Astrocyte (in vitro differentiated cells and primary cell): ENCODE measurements around the gene CCDC86. TPM values are rescaled to one million over a fixed set of nuclear protein-coding genes. Genes with fewer than 3 reads are reported as not detected.

Experiments used
- DNase-seq: peaks from one replicate; pipeline ENCODE4 v3.0.0-alpha.2; 2010; ENCODE audit warnings: low read depth
- FAIRE-seq: peaks from 2 replicates; lab custom pipeline; 2011; peaks lifted over from hg19 to GRCh38; lab: Jason Lieb, UNC
- H2AFZ ChIP-seq: 2 replicates; pipeline ENCODE4 v1.6.0; 2012; ENCODE audit warnings: low read depth, low read length, inconsistent platforms
- H3K27ac ChIP-seq: 2 replicates; pipeline ENCODE4 v1.5.1; 2011; ENCODE audit warnings: low read depth, low read length, inconsistent platforms
- H3K27me3 ChIP-seq: 2 replicates; pipeline ENCODE4 v1.6.0; 2011; ENCODE audit warnings: low read length, inconsistent platforms; ENCODE audit not compliant: insufficient read depth
- H3K36me3 ChIP-seq: 2 replicates; pipeline ENCODE4 v1.5.1; 2011; ENCODE audit warnings: low read length, inconsistent platforms; ENCODE audit not compliant: insufficient read depth
- H3K4me1 ChIP-seq: 2 replicates; pipeline ENCODE4 v1.5.1; 2011; ENCODE audit warnings: low read length, inconsistent platforms; ENCODE audit not compliant: insufficient read depth
- H3K4me2 ChIP-seq: 2 replicates; pipeline ENCODE4 v1.6.0; 2012; ENCODE audit warnings: low read length, inconsistent platforms
- H3K4me3 ChIP-seq: 2 replicates; pipeline ENCODE4 v1.5.1; 2011; ENCODE audit warnings: low read depth, mild to moderate bottlenecking, low read length, inconsistent platforms; ENCODE audit not compliant: insufficient read depth
- H3K79me2 ChIP-seq: 2 replicates; pipeline ENCODE4 v1.6.0; 2012; ENCODE audit warnings: mild to moderate bottlenecking, low read length, inconsistent platforms; ENCODE audit not compliant: insufficient read depth
- H3K9ac ChIP-seq: 2 replicates; pipeline ENCODE4 v1.6.0; 2012; ENCODE audit warnings: mild to moderate bottlenecking, low read length, inconsistent platforms
- H3K9me3 ChIP-seq: 2 replicates; pipeline ENCODE4 v1.5.1; 2012; ENCODE audit warnings: low read depth, mild to moderate bottlenecking, low read length, inconsistent platforms; ENCODE audit not compliant: insufficient read depth
- H4K20me1 ChIP-seq: 2 replicates; pipeline ENCODE4 v1.6.0; 2012; ENCODE audit warnings: low read length, inconsistent platforms; ENCODE audit not compliant: insufficient read depth
- H3K27ac Mint-ChIP-seq: one replicate; pipeline ENCODE4 v1.8.0; 2021; ENCODE audit warnings: mild to moderate bottlenecking, mixed read lengths; ENCODE audit not compliant: unreplicated experiment
- H3K27me3 Mint-ChIP-seq: one replicate; pipeline ENCODE4 v1.8.0; 2021; ENCODE audit warnings: low read depth, mixed read lengths; ENCODE audit not compliant: unreplicated experiment
- H3K36me3 Mint-ChIP-seq: one replicate; pipeline ENCODE4 v1.8.0; 2021; ENCODE audit warnings: low read depth, mixed read lengths; ENCODE audit not compliant: unreplicated experiment
- H3K4me1 Mint-ChIP-seq: one replicate; pipeline ENCODE4 v1.8.0; 2021; ENCODE audit warnings: low read depth, mixed read lengths; ENCODE audit not compliant: unreplicated experiment
- H3K4me3 Mint-ChIP-seq: one replicate; pipeline ENCODE4 v1.8.0; 2021; ENCODE audit warnings: mild to moderate bottlenecking, moderate library complexity, mixed read lengths; ENCODE audit not compliant: unreplicated experiment
- H3K9me3 Mint-ChIP-seq: one replicate; pipeline ENCODE4 v1.8.0; 2021; ENCODE audit warnings: mild to moderate bottlenecking, mixed read lengths; ENCODE audit not compliant: unreplicated experiment
- EZH2 ChIP-seq: IDR thresholded peaks from 2 replicates; pipeline ENCODE4 v1.6.1; 2012; ENCODE audit warnings: mild to moderate bottlenecking, low read length, inconsistent platforms; ENCODE audit not compliant: insufficient read depth
- total RNA-seq: library from RNA; stranded (reverse); gene quantifications from 2 replicates; pipeline ENCODE4 v1.2.1, GENCODE V29; 2021
- TF ChIP-seq, protein P1 (sequence below): IDR thresholded peaks from 2 replicates; pipeline ENCODE4 v1.5.1; 2011; ENCODE audit warnings: low read depth, mild to moderate bottlenecking, inconsistent platforms, low read length, moderate library complexity; ENCODE audit not compliant: insufficient read depth

The CCDC86 gene
- total RNA-seq, 1 donor from 2014 or later, result 51.4 TPM

GRCh38 chr11:60852117-60852981 is 10.4 kb downstream of the CCDC86 start:
- no peak overlapping the region for H3K9ac ChIP-seq
- FAIRE-seq (no peak), DNase-seq (no peak)
- Mint-ChIP-seq H3K27ac (no peak overlapping the region), H3K36me3 (peaks cover 24% of the 10 kb centered on the region), H3K4me3 (no peak overlapping the region), H3K27me3 (peaks cover 4% of the 10 kb centered on the region), H3K9me3 (no peaks in the 10 kb centered on the region), H3K4me1 (peaks cover 3% of the 10 kb centered on the region)
- no peaks in the 10 kb centered on the region for H3K79me2 ChIP-seq
- H2AFZ ChIP-seq, result no peak overlapping the region
- no peak overlapping the region for H3K4me3 ChIP-seq
- no peak overlapping the region for H3K27ac ChIP-seq
- no peaks in the 10 kb centered on the region for H3K4me1 ChIP-seq
- no peak for TF ChIP-seq EZH2
- TF ChIP-seq, protein P1, sequence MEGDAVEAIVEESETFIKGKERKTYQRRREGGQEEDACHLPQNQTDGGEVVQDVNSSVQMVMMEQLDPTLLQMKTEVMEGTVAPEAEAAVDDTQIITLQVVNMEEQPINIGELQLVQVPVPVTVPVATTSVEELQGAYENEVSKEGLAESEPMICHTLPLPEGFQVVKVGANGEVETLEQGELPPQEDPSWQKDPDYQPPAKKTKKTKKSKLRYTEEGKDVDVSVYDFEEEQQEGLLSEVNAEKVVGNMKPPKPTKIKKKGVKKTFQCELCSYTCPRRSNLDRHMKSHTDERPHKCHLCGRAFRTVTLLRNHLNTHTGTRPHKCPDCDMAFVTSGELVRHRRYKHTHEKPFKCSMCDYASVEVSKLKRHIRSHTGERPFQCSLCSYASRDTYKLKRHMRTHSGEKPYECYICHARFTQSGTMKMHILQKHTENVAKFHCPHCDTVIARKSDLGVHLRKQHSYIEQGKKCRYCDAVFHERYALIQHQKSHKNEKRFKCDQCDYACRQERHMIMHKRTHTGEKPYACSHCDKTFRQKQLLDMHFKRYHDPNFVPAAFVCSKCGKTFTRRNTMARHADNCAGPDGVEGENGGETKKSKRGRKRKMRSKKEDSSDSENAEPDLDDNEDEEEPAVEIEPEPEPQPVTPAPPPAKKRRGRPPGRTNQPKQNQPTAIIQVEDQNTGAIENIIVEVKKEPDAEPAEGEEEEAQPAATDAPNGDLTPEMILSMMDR, result no peak
- no peaks in the 10 kb centered on the region for H3K9me3 ChIP-seq
- H3K36me3 ChIP-seq, result peaks cover 8% of the 10 kb centered on the region
- H4K20me1 ChIP-seq, result peaks cover 6% of the 10 kb centered on the region
- no peaks in the 10 kb centered on the region for H3K27me3 ChIP-seq
- H3K4me2 ChIP-seq, result no peak overlapping the region

DNA sequence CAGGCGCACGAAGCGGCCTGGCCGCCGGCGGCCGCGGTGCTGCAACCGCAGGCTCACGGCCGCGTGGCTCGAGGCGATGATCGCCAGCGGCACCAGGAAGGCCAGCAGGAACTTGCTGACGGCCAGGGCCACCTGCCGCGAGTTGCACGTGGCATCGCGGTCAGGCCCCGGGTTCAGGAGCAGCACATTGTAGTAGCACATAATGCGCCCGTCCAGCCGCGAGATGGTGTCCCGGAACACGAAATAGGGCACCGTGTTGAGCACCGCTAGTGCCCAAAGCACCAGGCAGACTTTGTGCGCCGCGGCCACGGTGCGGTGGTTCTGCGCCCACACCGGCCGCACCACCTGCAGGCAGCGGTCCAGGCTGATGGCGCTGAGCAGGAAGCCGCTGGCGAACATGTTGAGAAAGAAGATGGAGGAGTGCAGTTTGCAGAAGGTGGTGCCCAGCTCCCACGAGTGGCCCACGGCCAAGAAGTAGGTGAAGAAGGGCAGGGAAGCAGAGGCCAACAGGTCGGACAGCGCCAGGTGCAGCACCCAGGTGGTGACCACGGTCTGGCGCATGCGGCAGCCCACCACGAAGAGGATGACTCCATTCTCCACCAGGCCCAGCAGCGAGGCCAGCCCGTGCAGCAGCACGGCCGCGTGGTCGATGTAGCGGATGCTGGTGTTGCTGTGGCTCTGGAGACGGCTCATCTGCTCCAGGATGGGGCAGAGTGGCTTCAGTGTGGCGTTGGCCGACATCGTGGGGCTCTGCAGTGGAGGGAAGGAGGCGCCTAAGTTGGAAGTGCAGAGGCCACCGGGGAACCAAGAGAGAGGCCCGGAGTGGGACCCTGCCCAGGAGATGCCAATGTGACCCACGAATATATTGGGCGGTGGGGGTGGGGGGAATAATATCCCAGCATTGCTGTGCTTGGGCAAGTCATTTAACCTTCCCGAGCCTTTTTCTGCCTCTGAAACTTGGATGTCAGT is 11.4 kb downstream of the CCDC86 start:
- FAIRE-seq (no peak), DNase-seq (no peak)
- TF ChIP-seq, protein P1, result no peak
- no peak for TF ChIP-seq EZH2
- H4K20me1 ChIP-seq, result peaks cover 6% of the 10 kb centered on the region
- Mint-ChIP-seq H3K27me3 (peaks cover 4% of the 10 kb centered on the region), H3K27ac (no peak overlapping the region), H3K4me3 (no peak overlapping the region), H3K36me3 (peaks cover 20% of the 10 kb centered on the region), H3K9me3 (no peaks in the 10 kb centered on the region), H3K4me1 (peaks cover 3% of the 10 kb centered on the region)
- H3K9ac ChIP-seq, result no peak overlapping the region
- no peak overlapping the region for H3K4me2 ChIP-seq
- H3K4me3 ChIP-seq, result no peak overlapping the region
- H2AFZ ChIP-seq, result no peak overlapping the region
- no peak overlapping the region for H3K27ac ChIP-seq
- H3K79me2 ChIP-seq, result no peaks in the 10 kb centered on the region
- H3K4me1 ChIP-seq, result peaks cover under 1% of the 10 kb centered on the region
- no peaks in the 10 kb centered on the region for H3K27me3 ChIP-seq
- H3K9me3 ChIP-seq, result no peaks in the 10 kb centered on the region
- peaks cover 6% of the 10 kb centered on the region for H3K36me3 ChIP-seq
